H9 (cell line): ENCODE measurements around the gene ZSCAN30. TPM values are rescaled to one million over a fixed set of nuclear protein-coding genes. Genes with fewer than 3 reads are reported as not detected.

Experiments
- DNase-seq: peaks from one replicate; pipeline ENCODE4 v3.0.0-alpha.2; 2017
- H2AFZ ChIP-seq: one replicate; pipeline ENCODE4 v1.6.1; 2013; ENCODE audit warnings: mild to moderate bottlenecking, low read length, control low read depth, moderate library complexity
- H2AK5ac ChIP-seq: 2 replicates; pipeline ENCODE4 v1.6.1; 2013; ENCODE audit warnings: low read length, control low read depth, mixed read lengths; ENCODE audit not compliant: insufficient read length
- H2BK120ac ChIP-seq: one replicate; pipeline ENCODE4 v1.6.1; 2013; ENCODE audit warnings: low read depth, mild to moderate bottlenecking, low read length, control low read depth, inconsistent platforms; ENCODE audit not compliant: poor library complexity, severe bottlenecking
- H2BK12ac ChIP-seq: 2 replicates; pipeline ENCODE4 v1.6.1; 2013; ENCODE audit warnings: low read length, control low read depth, mixed read lengths, low read depth; ENCODE audit not compliant: insufficient read length
- H2BK15ac ChIP-seq: 2 replicates; pipeline ENCODE4 v1.6.1; 2013; ENCODE audit warnings: low read depth, low read length, control low read depth
- H2BK20ac ChIP-seq: one replicate; pipeline ENCODE4 v1.6.1; 2013; ENCODE audit warnings: low read depth, mild to moderate bottlenecking, low read length, control low read depth, inconsistent platforms; ENCODE audit not compliant: poor library complexity, severe bottlenecking
- H2BK5ac ChIP-seq: 2 replicates; pipeline ENCODE4 v1.6.1; 2013; ENCODE audit warnings: low read length, control low read depth, mixed read lengths; ENCODE audit not compliant: insufficient read length
- H3K14ac ChIP-seq: 2 replicates; pipeline ENCODE4 v1.6.1; 2013; ENCODE audit warnings: low read length, control low read depth; ENCODE audit not compliant: insufficient read depth
- H3K18ac ChIP-seq: 2 replicates; pipeline ENCODE4 v1.6.1; 2013; ENCODE audit warnings: low read depth, mild to moderate bottlenecking, mixed read lengths, low read length, control low read depth; ENCODE audit not compliant: insufficient read length
- H3K23ac ChIP-seq: 2 replicates; pipeline ENCODE4 v1.6.1; 2013; ENCODE audit warnings: low read length, control low read depth, mixed read lengths, low read depth; ENCODE audit not compliant: insufficient read length
- H3K23me2 ChIP-seq: 2 replicates; pipeline ENCODE4 v1.6.1; 2013; ENCODE audit warnings: low read depth, mild to moderate bottlenecking, mixed read lengths, low read length, control low read depth; ENCODE audit not compliant: insufficient read length, poor library complexity, severe bottlenecking
- H3K27ac ChIP-seq: 2 replicates; pipeline ENCODE4 v1.5.1; 2013; ENCODE audit warnings: low read length, control low read depth, mixed read lengths, low read depth; ENCODE audit not compliant: insufficient read length
- H3K27me3 ChIP-seq: 2 replicates; pipeline ENCODE4 v1.6.1; 2013; ENCODE audit warnings: low read length, control low read depth, inconsistent platforms; ENCODE audit not compliant: insufficient read depth
- H3K4ac ChIP-seq: 2 replicates; pipeline ENCODE4 v1.6.1; 2013; ENCODE audit warnings: low read depth, mild to moderate bottlenecking, control low read depth, inconsistent platforms, low read length, moderate library complexity
- H3K4me1 ChIP-seq: 2 replicates; pipeline ENCODE4 v1.6.1; 2013; ENCODE audit warnings: low read length, control low read depth, inconsistent platforms; ENCODE audit not compliant: insufficient read depth
- H3K4me2 ChIP-seq: 2 replicates; pipeline ENCODE4 v1.6.1; 2013; ENCODE audit warnings: low read length, control low read depth, mixed read lengths; ENCODE audit not compliant: insufficient read length, insufficient read depth
- H3K56ac ChIP-seq: 2 replicates; pipeline ENCODE4 v1.6.1; 2013; ENCODE audit warnings: low read depth, mild to moderate bottlenecking, mixed read lengths, low read length, control low read depth; ENCODE audit not compliant: insufficient read length
- H3K79me1 ChIP-seq: 2 replicates; pipeline ENCODE4 v1.6.1; 2013; ENCODE audit warnings: low read depth, mild to moderate bottlenecking, moderate library complexity, low read length, control low read depth, inconsistent platforms; ENCODE audit not compliant: insufficient read depth, poor library complexity, severe bottlenecking
- H3K79me2 ChIP-seq: 2 replicates; pipeline ENCODE4 v1.6.1; 2013; ENCODE audit warnings: low read length, control low read depth, inconsistent platforms; ENCODE audit not compliant: insufficient read depth
- H3K9ac ChIP-seq: 2 replicates; pipeline ENCODE4 v1.6.1; 2013; ENCODE audit warnings: low read length, control low read depth, mixed read lengths; ENCODE audit not compliant: insufficient read length; ENCODE audit errors: extremely low read depth
- H3K9me3 ChIP-seq: one replicate; pipeline ENCODE4 v1.6.1; 2013; ENCODE audit warnings: low read depth, low read length, inconsistent platforms; ENCODE audit not compliant: control insufficient read depth
- H3T11ph ChIP-seq: one replicate; pipeline ENCODE4 v1.6.1; 2013; ENCODE audit warnings: mild to moderate bottlenecking, low read length, control low read depth, inconsistent platforms
- H4K20me1 ChIP-seq: one replicate; pipeline ENCODE4 v1.6.1; 2013; ENCODE audit not compliant: control insufficient read depth, insufficient read length, insufficient read depth
- H4K5ac ChIP-seq: 2 replicates; pipeline ENCODE4 v1.6.1; 2013; ENCODE audit warnings: low read depth, mild to moderate bottlenecking, mixed read lengths, low read length, control low read depth; ENCODE audit not compliant: insufficient read length
- H4K8ac ChIP-seq: replicated peaks from 2 replicates; pipeline ENCODE4 v1.6.1; 2013; ENCODE audit warnings: low read length, control low read depth, mixed read lengths, low read depth; ENCODE audit not compliant: insufficient read length
- H4K91ac ChIP-seq: 2 replicates; pipeline ENCODE4 v1.6.1; 2013; ENCODE audit warnings: low read depth, mild to moderate bottlenecking, moderate library complexity, mixed read lengths, low read length, control low read depth; ENCODE audit not compliant: insufficient read length
- H3K27ac Mint-ChIP-seq, 3 experiments: 2 replicates in 2 of 3; 3 replicates in 1 of 3; pipeline ENCODE4 v1.8.0; 2020 to 2021; ENCODE audit warnings: mixed read lengths in 3 of 3, mild to moderate bottlenecking in 1 of 3, moderate library complexity in 1 of 3
- H3K27me3 Mint-ChIP-seq: 2 replicates; pipeline ENCODE4 v1.8.0; 2021; ENCODE audit warnings: low read depth, mild to moderate bottlenecking, moderate library complexity, mixed read lengths
- H3K36me3 Mint-ChIP-seq, 3 experiments: 2 replicates in 2 of 3; 3 replicates in 1 of 3; pipeline ENCODE4 v1.8.0; 2020 to 2021; ENCODE audit warnings: low read depth in 3 of 3, mixed read lengths in 3 of 3; ENCODE audit not compliant: insufficient read depth in 1 of 3
- H3K4me1 Mint-ChIP-seq, 2 experiments: 2 replicates each; pipeline ENCODE4 v1.8.0; 2020; ENCODE audit warnings: mixed read lengths in 2 of 2
- H3K4me3 Mint-ChIP-seq, 2 experiments: 2 replicates in 1 of 2; 3 replicates in 1 of 2; pipeline ENCODE4 v1.8.0; 2020 to 2021; ENCODE audit warnings: mild to moderate bottlenecking in 2 of 2, mixed read lengths in 2 of 2, moderate library complexity in 1 of 2
- H3K9me3 Mint-ChIP-seq, 2 experiments: 2 replicates in 1 of 2; 3 replicates in 1 of 2; pipeline ENCODE4 v1.8.0; 2020; ENCODE audit warnings: mild to moderate bottlenecking in 2 of 2, mixed read lengths in 2 of 2, moderate library complexity in 1 of 2
- WGBS: extraction: QIAGEN DNeasy Blood & Tissue Kit; methylation state at CpG from one replicate; pipeline ENCODE4 v1.1.7; 2013; ENCODE audit warnings: missing lambda C conversion rate, low lambda C conversion rate, mixed read lengths; ENCODE audit not compliant: insufficient read length; ENCODE audit errors: extremely low coverage; 5-methylcytosine and 5-hydroxymethylcytosine counted together
- total RNA-seq: library from RNA; stranded (reverse); gene quantifications from 2 replicates; pipeline ENCODE4 v1.2.1, GENCODE V29; 2021
- TF ChIP-seq, protein P1 (sequence below): fragments of 200-600 bp; sonication (generic); conservative IDR thresholded peaks from 3 replicates; pipeline ENCODE4 v1.8.0; 2021; ENCODE audit warnings: antibody characterized with exemption, mild to moderate bottlenecking

The ZSCAN30 gene
- total RNA-seq, 1 experiment from 2014 or later = 11.6 TPM

DNA sequence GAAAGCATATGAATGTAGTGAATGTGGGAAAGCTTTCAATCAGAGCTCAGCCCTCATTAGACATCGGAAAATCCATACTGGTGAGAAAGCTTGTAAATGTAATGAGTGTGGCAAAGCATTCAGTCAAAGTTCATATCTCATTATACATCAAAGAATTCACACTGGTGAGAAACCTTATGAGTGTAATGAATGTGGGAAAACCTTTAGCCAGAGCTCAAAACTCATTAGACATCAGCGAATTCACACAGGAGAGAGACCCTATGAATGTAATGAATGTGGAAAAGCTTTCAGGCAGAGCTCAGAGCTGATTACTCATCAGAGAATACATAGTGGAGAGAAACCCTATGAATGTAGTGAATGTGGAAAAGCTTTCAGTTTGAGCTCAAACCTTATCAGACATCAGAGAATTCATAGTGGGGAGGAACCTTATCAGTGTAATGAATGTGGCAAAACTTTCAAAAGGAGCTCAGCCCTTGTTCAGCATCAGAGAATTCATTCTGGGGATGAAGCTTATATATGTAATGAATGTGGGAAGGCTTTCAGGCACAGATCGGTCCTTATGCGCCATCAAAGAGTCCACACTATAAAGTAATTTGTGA, 44.2 kb downstream of the ZSCAN30 start:
- Mint-ChIP-seq H3K4me3 (no peak overlapping the region), H3K27me3 (no peaks in the 10 kb centered on the region), H3K36me3 (peaks cover 67 to 81% (median 78%) of the 10 kb centered on the region in 3 experiments), H3K9me3 (no peaks in the 10 kb centered on the region; a peak in 1 of 5 replicates), H3K4me1 (peaks cover 4 to 11% of the 10 kb centered on the region in 2 experiments), H3K27ac (no peak overlapping the region)
- Histone ChIP-seq H3K14ac (no peak overlapping the region), H3K27me3 (no peaks in the 10 kb centered on the region), H3T11ph (no peak overlapping the region), H2BK15ac (no peak overlapping the region), H3K9me3 (no peaks in the 10 kb centered on the region), H2BK120ac (no peak overlapping the region), H3K9ac (no peak overlapping the region), H2BK12ac (no peak overlapping the region), H4K20me1 (no peaks in the 10 kb centered on the region), H3K79me2 (peaks cover 4% of the 10 kb centered on the region; the same call in 1 of the 2 replicates), H4K5ac (no peak overlapping the region), H3K23me2 (no peaks in the 10 kb centered on the region), H3K23ac (no peak overlapping the region), H3K4me1 (no peaks in the 10 kb centered on the region), H2AK5ac (no peak overlapping the region), H3K4ac (no peak overlapping the region), H3K27ac (no peak overlapping the region), H3K79me1 (peaks cover 3% of the 10 kb centered on the region), H4K8ac (no peak overlapping the region), H2AFZ (no peak overlapping the region), H3K4me2 (no peak overlapping the region), H4K91ac (no peak overlapping the region), H3K56ac (no peak overlapping the region), H3K18ac (no peak overlapping the region), H2BK5ac (no peak overlapping the region), H2BK20ac (no peak overlapping the region)
- TF ChIP-seq, protein P1, sequence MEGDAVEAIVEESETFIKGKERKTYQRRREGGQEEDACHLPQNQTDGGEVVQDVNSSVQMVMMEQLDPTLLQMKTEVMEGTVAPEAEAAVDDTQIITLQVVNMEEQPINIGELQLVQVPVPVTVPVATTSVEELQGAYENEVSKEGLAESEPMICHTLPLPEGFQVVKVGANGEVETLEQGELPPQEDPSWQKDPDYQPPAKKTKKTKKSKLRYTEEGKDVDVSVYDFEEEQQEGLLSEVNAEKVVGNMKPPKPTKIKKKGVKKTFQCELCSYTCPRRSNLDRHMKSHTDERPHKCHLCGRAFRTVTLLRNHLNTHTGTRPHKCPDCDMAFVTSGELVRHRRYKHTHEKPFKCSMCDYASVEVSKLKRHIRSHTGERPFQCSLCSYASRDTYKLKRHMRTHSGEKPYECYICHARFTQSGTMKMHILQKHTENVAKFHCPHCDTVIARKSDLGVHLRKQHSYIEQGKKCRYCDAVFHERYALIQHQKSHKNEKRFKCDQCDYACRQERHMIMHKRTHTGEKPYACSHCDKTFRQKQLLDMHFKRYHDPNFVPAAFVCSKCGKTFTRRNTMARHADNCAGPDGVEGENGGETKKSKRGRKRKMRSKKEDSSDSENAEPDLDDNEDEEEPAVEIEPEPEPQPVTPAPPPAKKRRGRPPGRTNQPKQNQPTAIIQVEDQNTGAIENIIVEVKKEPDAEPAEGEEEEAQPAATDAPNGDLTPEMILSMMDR = no peak
- WGBS = no CpG with 5 or more reads among the region's 4 CpGs
- DNase-seq = no peak
